Natural killer cell (primary cell): Measurements from ENCODE around the gene NVL. TPM values are rescaled to one million over a fixed set of nuclear protein-coding genes. Genes with fewer than 3 reads are reported as not detected.

Experiments used
- ATAC-seq, 3 donors: fragments of 150-1000 bp in 2 of 3; fragments of 200-7000 bp in 1 of 3; cut with Tn5 transposase; 1 replicate in 1 of 3; 2 replicates in 2 of 3; pipeline ENCODE4 v1.10.0; 2021; ENCODE audit warnings: mild to moderate bottlenecking in 2 of 3, moderate library complexity in 2 of 3
- DNase-seq, 2 donors: peaks; one replicate each; pipeline versions ENCODE4 v3.0.0 to v3.0.0-alpha.2; 2013 to 2021; ENCODE audit warnings: mixed read lengths in 1 of 2
- H3K27ac ChIP-seq: one replicate; pipeline ENCODE4 v1.5.1; 2013; ENCODE audit warnings: mild to moderate bottlenecking, low read length
- H3K27me3 ChIP-seq: one replicate; pipeline ENCODE4 v1.6.1; 2013; ENCODE audit warnings: low read length; ENCODE audit not compliant: control insufficient read depth, insufficient read depth
- H3K36me3 ChIP-seq: one replicate; pipeline ENCODE4 v1.6.1; 2013; ENCODE audit warnings: low read length; ENCODE audit not compliant: control insufficient read depth, insufficient read depth
- H3K4me1 ChIP-seq: one replicate; pipeline ENCODE4 v1.6.1; 2013; ENCODE audit warnings: low read length; ENCODE audit not compliant: control insufficient read depth, insufficient read depth
- H3K4me3 ChIP-seq: one replicate; pipeline ENCODE4 v1.5.1; 2013; ENCODE audit warnings: low read length
- H3K9me3 ChIP-seq: one replicate; pipeline ENCODE4 v1.6.1; 2013; ENCODE audit warnings: low read length; ENCODE audit not compliant: control insufficient read depth, insufficient read depth
- H3K27ac Mint-ChIP-seq, 2 donors: one replicate each; pipeline ENCODE4 v1.8.0; 2022; ENCODE audit warnings: mild to moderate bottlenecking in 2 of 2, mixed read lengths in 2 of 2, moderate library complexity in 1 of 2
- H3K27me3 Mint-ChIP-seq, 2 donors: one replicate each; pipeline ENCODE4 v1.8.0; 2022; ENCODE audit warnings: low read depth in 2 of 2, mixed read lengths in 2 of 2
- H3K36me3 Mint-ChIP-seq: one replicate; pipeline ENCODE4 v1.8.0; 2022; ENCODE audit warnings: mixed read lengths
- H3K4me1 Mint-ChIP-seq, 2 donors: one replicate each; pipeline ENCODE4 v1.8.0; 2022; ENCODE audit warnings: mixed read lengths in 2 of 2
- H3K4me3 Mint-ChIP-seq: one replicate; pipeline ENCODE4 v1.8.0; 2022; ENCODE audit warnings: mild to moderate bottlenecking, moderate library complexity, mixed read lengths
- H3K9me3 Mint-ChIP-seq, 2 donors: one replicate each; pipeline ENCODE4 v1.8.0; 2022; ENCODE audit warnings: mixed read lengths in 2 of 2
- CTCF ChIP-seq: fragments of 200-600 bp; IDR thresholded peaks from one replicate; pipeline ENCODE4 v1.8.0; 2022; ENCODE audit warnings: antibody characterized with exemption
- WGBS: methylation state at CpG from one replicate; pipeline ENCODE4 v1.1.7; 2013; ENCODE audit warnings: missing lambda C conversion rate; ENCODE audit not compliant: insufficient coverage; 5-methylcytosine and 5-hydroxymethylcytosine counted together
- intact Hi-C: fragments of 100-400 bp; cut with micrococcal nuclease; formaldehyde crosslinking; loops from one replicate; pipeline ENCODE4 v1.14.2; 2022
- total RNA-seq, 4 donors: library from RNA; stranded (reverse); fragments of 120-200 nt in 1 of 4; gene quantifications; one replicate each; pipeline versions ENCODE4 v1.2.3 to v1.2.4, GENCODE V29; 2013 to 2022

NVL gene
- total RNA-seq, 3 donors from 2014 or later (not counting 1 experiment from before 2014, with no cell fraction given), result 28.1 to 39.5 (median 32.4) TPM

GRCh38 chr1:224300346-224300745 lies 29.6 kb downstream of the NVL start:
- no peaks in the 10 kb centered on the region for H3K27me3 Mint-ChIP-seq
- H3K9me3 ChIP-seq, result no peaks in the 10 kb centered on the region
- no peaks in the 10 kb centered on the region for H3K4me1 Mint-ChIP-seq
- no peak overlapping the region for H3K4me3 Mint-ChIP-seq
- intact Hi-C loops, result no loop called here
- no peaks in the 10 kb centered on the region for H3K4me1 ChIP-seq
- H3K27me3 ChIP-seq, result no peaks in the 10 kb centered on the region
- DNase-seq, result no peak
- no peak for TF ChIP-seq CTCF
- no peak overlapping the region for H3K27ac ChIP-seq
- no peak for ATAC-seq
- no peak overlapping the region for H3K27ac Mint-ChIP-seq
- peaks cover 8% of the 10 kb centered on the region for H3K36me3 Mint-ChIP-seq
- no peak overlapping the region for H3K4me3 ChIP-seq
- no peaks in the 10 kb centered on the region for H3K9me3 Mint-ChIP-seq
- peaks cover 77% of the 10 kb centered on the region for H3K36me3 ChIP-seq
- 92% methylated on average over 2 of the region's 2 CpGs for WGBS

GRCh38 chr1:224298346-224299330 lies 31.3 kb downstream of the NVL start:
- H3K4me3 Mint-ChIP-seq, result no peak overlapping the region
- Histone ChIP-seq H3K4me1 (no peaks in the 10 kb centered on the region), H3K9me3 (no peaks in the 10 kb centered on the region), H3K27me3 (no peaks in the 10 kb centered on the region), H3K4me3 (no peak overlapping the region), H3K36me3 (peaks cover 81% of the 10 kb centered on the region), H3K27ac (no peak overlapping the region)
- no peak for TF ChIP-seq CTCF
- no peaks in the 10 kb centered on the region for H3K4me1 Mint-ChIP-seq
- no peak for DNase-seq
- no peaks in the 10 kb centered on the region for H3K9me3 Mint-ChIP-seq
- peaks cover 18% of the 10 kb centered on the region for H3K36me3 Mint-ChIP-seq
- ATAC-seq, result no peak
- WGBS, result 97% methylated on average over 7 of the region's 8 CpGs
- no peaks in the 10 kb centered on the region for H3K27me3 Mint-ChIP-seq
- intact Hi-C loops, result no loop called here
- no peak overlapping the region for H3K27ac Mint-ChIP-seq

- Histone ChIP-seq H3K4me3 (no peak overlapping the region), H3K4me1 (no peaks in the 10 kb centered on the region), H3K9me3 (no peaks in the 10 kb centered on the region), H3K36me3 (peaks cover 64% of the 10 kb centered on the region), H3K27ac (no peak overlapping the region), H3K27me3 (no peaks in the 10 kb centered on the region)
- Mint-ChIP-seq H3K9me3 (no peaks in the 10 kb centered on the region), H3K4me1 (no peaks in the 10 kb centered on the region), H3K27ac (no peak overlapping the region), H3K27me3 (no peaks in the 10 kb centered on the region), H3K4me3 (no peak overlapping the region), H3K36me3 (peaks cover 12% of the 10 kb centered on the region)
- intact Hi-C loops, result no loop called here
- no peak for TF ChIP-seq CTCF
- ATAC-seq (no peak), DNase-seq (no peak)
- WGBS, result 83% methylated on average over 1 of the region's 1 CpG
Measured at GRCh38 chr1:224294775-224295174, 35.2 kb downstream of the NVL start.
